CD4-positive, CD25-positive, alpha-beta regulatory T cell (primary cell): ENCODE results near the gene REPIN1. TPM values are rescaled to one million over a fixed set of nuclear protein-coding genes. Genes with fewer than 3 reads are reported as not detected.

Experiments
- ATAC-seq, 2 donors: fragments of 150-1000 bp; cut with Tn5 transposase; one replicate each; pipeline ENCODE4 v1.10.0; 2021; ENCODE audit warnings: low read depth in 2 of 2, moderate number of reproducible peaks in 2 of 2, moderate library complexity in 1 of 2
- DNase-seq, 3 donors: peaks; one replicate each; pipeline versions ENCODE4 v3.0.0 to v3.0.0-alpha.2; 2012 to 2022; ENCODE audit warnings: mixed read lengths in 1 of 3
- H3K27ac ChIP-seq: one replicate; pipeline ENCODE4 v1.7.0; 2013; ENCODE audit warnings: mild to moderate bottlenecking, low read length; ENCODE audit not compliant: insufficient read depth, poor library complexity, severe bottlenecking
- H3K27me3 ChIP-seq: one replicate; pipeline ENCODE4 v1.7.0; 2013; ENCODE audit warnings: low read length; ENCODE audit not compliant: control insufficient read depth, insufficient read depth
- H3K36me3 ChIP-seq: one replicate; pipeline ENCODE4 v1.7.0; 2013; ENCODE audit warnings: mild to moderate bottlenecking, low read length, moderate library complexity; ENCODE audit not compliant: control insufficient read depth, insufficient read depth
- H3K4me1 ChIP-seq: 2 replicates; pipeline ENCODE4 v1.7.0; 2013; ENCODE audit warnings: mild to moderate bottlenecking, low read length; ENCODE audit not compliant: insufficient read depth, control insufficient read depth, poor library complexity, severe bottlenecking
- H3K4me3 ChIP-seq: one replicate; pipeline ENCODE4 v1.7.0; 2013; ENCODE audit warnings: low read depth, mild to moderate bottlenecking, low read length, moderate library complexity
- H3K9me3 ChIP-seq, 2 experiments: 1 replicate in 1 of 2; 2 replicates in 1 of 2; pipeline ENCODE4 v1.7.0; 2013; ENCODE audit warnings: low read length in 2 of 2, mild to moderate bottlenecking in 1 of 2, moderate library complexity in 1 of 2; ENCODE audit not compliant: control insufficient read depth in 2 of 2
- H3K27ac Mint-ChIP-seq, 3 donors: one replicate each; pipeline ENCODE4 v1.8.0; 2020 to 2022; ENCODE audit warnings: mild to moderate bottlenecking in 3 of 3, mixed read lengths in 3 of 3, moderate library complexity in 2 of 3
- H3K27me3 Mint-ChIP-seq: one replicate; pipeline ENCODE4 v1.8.0; 2022; ENCODE audit warnings: mild to moderate bottlenecking, mixed read lengths
- H3K36me3 Mint-ChIP-seq: one replicate; pipeline ENCODE4 v1.8.0; 2020; ENCODE audit warnings: mixed read lengths
- H3K4me1 Mint-ChIP-seq, 4 donors: one replicate each; pipeline ENCODE4 v1.8.0; 2020 to 2022; ENCODE audit warnings: mixed read lengths in 4 of 4, mild to moderate bottlenecking in 1 of 4
- H3K4me3 Mint-ChIP-seq, 4 donors: one replicate each; pipeline ENCODE4 v1.8.0; 2020 to 2022; ENCODE audit warnings: mild to moderate bottlenecking in 4 of 4, mixed read lengths in 4 of 4, moderate library complexity in 3 of 4
- H3K9me3 Mint-ChIP-seq, 7 donors: one replicate each; pipeline ENCODE4 v1.8.0; 2020 to 2022; ENCODE audit warnings: mixed read lengths in 7 of 7, mild to moderate bottlenecking in 3 of 7, moderate library complexity in 2 of 7
- polyA plus RNA-seq, 4 donors: library from polyadenylated mRNA; unstranded; fragments of 300-500 nt; fragmentation: Illumina TruSeq; gene quantifications; one replicate each; pipeline ENCODE4 v1.2.3, GENCODE V29; 2021
- total RNA-seq: library from RNA; stranded (reverse); gene quantifications from one replicate; pipeline ENCODE4 v1.2.3, GENCODE V29; 2022

Gene REPIN1
- total and polyA plus RNA-seq, 5 donors from 2014 or later = 22.5 to 40.3 (median 29.7) TPM

- Mint-ChIP-seq H3K36me3 (no peaks in the 10 kb centered on the region), H3K27ac (peak overlapping the region in 1 of 3 donors; percentile 87), H3K4me3 (peak overlapping the region in 1 of 4 donors; percentile 30), H3K27me3 (peaks cover 4% of the 10 kb centered on the region), H3K4me1 (peaks cover 10 to 36% (median 17%) of the 10 kb centered on the region in 4 donors), H3K9me3 (peaks cover 0 to 1% (median 0%) of the 10 kb centered on the region in 7 donors)
- DNase-seq (no peak), ATAC-seq (no peak)
- Histone ChIP-seq H3K27ac (no peak overlapping the region), H3K4me3 (no peak overlapping the region), H3K36me3 (no peaks in the 10 kb centered on the region), H3K9me3 (no peaks in the 10 kb centered on the region), H3K27me3 (no peaks in the 10 kb centered on the region), H3K4me1 (peaks cover 22% of the 10 kb centered on the region)
These were observed 10.2 kb upstream of the REPIN1 start for GRCh38 chr7:150358433-150358832.

DNA sequence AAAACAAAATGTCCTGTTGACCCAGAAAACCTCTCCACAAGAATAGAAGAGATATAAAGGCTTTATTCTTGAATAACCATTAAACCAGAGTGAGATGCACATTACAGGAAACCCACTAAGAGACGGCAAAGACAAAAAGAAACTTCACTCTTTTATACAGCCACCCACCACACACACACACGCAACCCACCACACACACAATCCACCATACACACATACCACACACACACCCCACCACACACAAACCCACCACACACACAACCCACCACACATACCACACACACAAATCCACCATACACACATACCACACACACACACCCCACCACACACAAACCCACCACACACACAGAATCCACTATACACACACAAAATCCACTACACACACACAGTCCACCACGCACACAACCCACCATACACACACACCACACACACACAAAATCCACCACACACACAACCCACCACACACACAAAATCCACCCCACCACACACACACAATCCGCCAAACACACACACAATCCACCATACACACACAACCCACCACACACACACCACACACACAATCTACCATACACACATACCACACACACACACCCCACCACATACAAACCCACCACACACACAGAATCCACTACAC is 9.5 kb upstream of the REPIN1 start:
- Mint-ChIP-seq H3K9me3 (peaks cover 0 to 1% (median 0%) of the 10 kb centered on the region in 7 donors), H3K27me3 (peaks cover 4% of the 10 kb centered on the region), H3K36me3 (no peaks in the 10 kb centered on the region), H3K27ac (peak overlapping the region in 2 of 3 donors; percentile 86 to 87), H3K4me3 (peak overlapping the region in 2 of 4 donors; percentile 30 to 46), H3K4me1 (peaks cover 10 to 40% (median 19%) of the 10 kb centered on the region in 4 donors)
- Histone ChIP-seq H3K36me3 (no peaks in the 10 kb centered on the region), H3K4me1 (peaks cover 22% of the 10 kb centered on the region), H3K27ac (no peak overlapping the region), H3K27me3 (no peaks in the 10 kb centered on the region), H3K9me3 (no peaks in the 10 kb centered on the region), H3K4me3 (no peak overlapping the region)
- DNase-seq = no peak
- no peak for ATAC-seq

- peak overlapping the region in 2 of 3 donors; percentile 31 to 67 for H3K27ac Mint-ChIP-seq
- no peak for ATAC-seq
- Histone ChIP-seq H3K4me3 (no peak overlapping the region), H3K36me3 (no peaks in the 10 kb centered on the region), H3K27ac (no peak overlapping the region), H3K4me1 (peaks cover 22% of the 10 kb centered on the region), H3K9me3 (no peaks in the 10 kb centered on the region), H3K27me3 (no peaks in the 10 kb centered on the region)
- no peaks in the 10 kb centered on the region for H3K9me3 Mint-ChIP-seq
- DNase-seq = no peak
- peaks cover 4% of the 10 kb centered on the region for H3K27me3 Mint-ChIP-seq
- no peak overlapping the region for H3K4me3 Mint-ChIP-seq
- no peaks in the 10 kb centered on the region for H3K36me3 Mint-ChIP-seq
- peaks cover 10 to 40% (median 20%) of the 10 kb centered on the region in 4 donors for H3K4me1 Mint-ChIP-seq
These were observed 8.8 kb upstream of the REPIN1 start for GRCh38 chr7:150359622-150360362.

DNA sequence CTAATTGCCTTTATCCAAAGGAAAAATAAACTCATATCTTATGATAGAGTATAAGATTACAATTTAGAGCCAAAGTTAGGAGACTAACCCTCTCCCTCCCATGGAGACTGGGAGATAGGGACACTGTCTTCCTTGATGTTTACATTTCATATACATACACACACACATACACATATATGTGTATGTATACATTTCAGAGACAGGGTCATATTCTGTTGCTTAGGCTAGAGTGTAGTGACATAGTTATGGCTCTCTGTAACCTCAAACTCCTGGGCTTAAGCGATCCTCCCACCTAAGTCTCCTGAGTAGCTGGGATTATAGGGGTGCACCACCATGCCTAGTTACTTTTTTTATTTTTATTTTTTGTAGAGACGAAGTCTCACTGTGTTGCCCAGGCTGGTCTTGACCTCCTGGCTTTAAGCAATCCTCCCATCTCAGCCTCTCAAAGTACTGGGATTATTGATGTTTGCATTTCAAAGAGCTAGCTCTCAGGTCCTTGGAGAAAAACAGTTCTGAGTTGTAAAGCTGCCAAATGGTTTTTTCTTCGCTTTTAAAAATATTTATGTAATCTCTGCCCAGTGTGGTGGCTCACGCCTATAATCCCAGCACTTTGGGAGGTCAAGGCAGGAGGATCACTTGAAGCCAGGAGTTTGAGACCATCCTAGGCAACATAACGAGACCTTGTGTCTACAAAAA is 8.1 kb upstream of the REPIN1 start:
- Mint-ChIP-seq H3K27ac (peak overlapping the region in 2 of 3 donors; percentile 31 to 67), H3K36me3 (no peaks in the 10 kb centered on the region), H3K4me1 (peaks cover 10 to 41% (median 20%) of the 10 kb centered on the region in 4 donors), H3K9me3 (no peaks in the 10 kb centered on the region), H3K4me3 (peak overlapping the region in 1 of 4 donors; percentile 21), H3K27me3 (peaks cover 4% of the 10 kb centered on the region)
- H3K9me3 ChIP-seq = no peaks in the 10 kb centered on the region
- peaks cover 22% of the 10 kb centered on the region for H3K4me1 ChIP-seq
- no peak for DNase-seq
- H3K27me3 ChIP-seq = no peaks in the 10 kb centered on the region
- no peak for ATAC-seq
- no peaks in the 10 kb centered on the region for H3K36me3 ChIP-seq
- H3K27ac ChIP-seq = no peak overlapping the region
- H3K4me3 ChIP-seq = no peak overlapping the region

- Mint-ChIP-seq H3K27me3 (peaks cover 4% of the 10 kb centered on the region), H3K36me3 (no peaks in the 10 kb centered on the region), H3K4me3 (no peak overlapping the region), H3K4me1 (peaks cover 10 to 42% (median 20%) of the 10 kb centered on the region in 4 donors), H3K27ac (no peak overlapping the region), H3K9me3 (no peaks in the 10 kb centered on the region)
- no peak for ATAC-seq
- no peaks in the 10 kb centered on the region for H3K27me3 ChIP-seq
- no peak overlapping the region for H3K27ac ChIP-seq
- no peaks in the 10 kb centered on the region for H3K36me3 ChIP-seq
- no peaks in the 10 kb centered on the region for H3K9me3 ChIP-seq
- H3K4me3 ChIP-seq = no peak overlapping the region
- peaks cover 20% of the 10 kb centered on the region for H3K4me1 ChIP-seq
- DNase-seq = no peak
These were observed 7.2 kb upstream of the REPIN1 start for GRCh38 chr7:150361402-150361801.

- DNase-seq = no peak
- Histone ChIP-seq H3K36me3 (no peaks in the 10 kb centered on the region), H3K4me1 (peaks cover 15% of the 10 kb centered on the region), H3K27me3 (no peaks in the 10 kb centered on the region), H3K9me3 (no peaks in the 10 kb centered on the region), H3K27ac (no peak overlapping the region), H3K4me3 (no peak overlapping the region)
- no peak overlapping the region for H3K27ac Mint-ChIP-seq
- peaks cover 10 to 38% (median 18%) of the 10 kb centered on the region in 4 donors for H3K4me1 Mint-ChIP-seq
- peak overlapping the region in 1 of 4 donors; percentile 71 for H3K4me3 Mint-ChIP-seq
- H3K36me3 Mint-ChIP-seq = no peaks in the 10 kb centered on the region
- H3K9me3 Mint-ChIP-seq = no peaks in the 10 kb centered on the region
- no peak for ATAC-seq
- peaks cover 4% of the 10 kb centered on the region for H3K27me3 Mint-ChIP-seq
These were observed 6.6 kb upstream of the REPIN1 start for GRCh38 chr7:150361807-150362621.

GRCh38 chr7:150363370-150363769 is 5.3 kb upstream of the REPIN1 start:
- no peak overlapping the region for H3K27ac ChIP-seq
- no peaks in the 10 kb centered on the region for H3K36me3 ChIP-seq
- H3K27ac Mint-ChIP-seq = no peak overlapping the region
- H3K9me3 Mint-ChIP-seq = no peaks in the 10 kb centered on the region
- no peaks in the 10 kb centered on the region for H3K27me3 ChIP-seq
- ATAC-seq = no peak
- no peak overlapping the region for H3K4me3 Mint-ChIP-seq
- H3K27me3 Mint-ChIP-seq = peaks cover 4% of the 10 kb centered on the region
- no peaks in the 10 kb centered on the region for H3K36me3 Mint-ChIP-seq
- peaks cover 5 to 32% (median 15%) of the 10 kb centered on the region in 4 donors for H3K4me1 Mint-ChIP-seq
- no peaks in the 10 kb centered on the region for H3K9me3 ChIP-seq
- DNase-seq = no peak
- H3K4me3 ChIP-seq = no peak overlapping the region
- H3K4me1 ChIP-seq = peaks cover 9% of the 10 kb centered on the region
